WTC11 (cell line): ENCODE data around the gene GTF2A1L.

Source experiments
- CREB1 ChIP-seq: sonication (generic); formaldehyde crosslinking; IDR thresholded peaks from 2 replicates; pipeline ENCODE4 v1.8.0; 2023; ENCODE audit warnings: mild to moderate bottlenecking, missing genetic modification reagents
- CTCF ChIP-seq: fragments of 200-600 bp; IDR thresholded peaks from 2 replicates; pipeline ENCODE4 v1.8.0; 2022; ENCODE audit warnings: antibody characterized with exemption
- E2F5 ChIP-seq: sonication (generic); formaldehyde crosslinking; IDR thresholded peaks from 2 replicates; pipeline ENCODE4 v1.8.1; 2022; ENCODE audit warnings: mild to moderate bottlenecking, moderate library complexity, missing genetic modification reagents
- ELF4 ChIP-seq: sonication (generic); formaldehyde crosslinking; IDR thresholded peaks from 2 replicates; pipeline ENCODE4 v1.8.1; 2022; ENCODE audit warnings: low read depth, mild to moderate bottlenecking, moderate library complexity, missing genetic modification reagents
- IRF1 ChIP-seq: sonication (generic); formaldehyde crosslinking; IDR thresholded peaks from 2 replicates; pipeline ENCODE4 v1.8.0; 2023; ENCODE audit warnings: missing genetic modification reagents
- MAX ChIP-seq: sonication (generic); formaldehyde crosslinking; IDR thresholded peaks from 2 replicates; pipeline ENCODE4 v1.8.0; 2022; ENCODE audit warnings: mild to moderate bottlenecking, missing genetic modification reagents
- NFYB ChIP-seq: sonication (generic); formaldehyde crosslinking; conservative IDR thresholded peaks from 2 replicates; pipeline ENCODE4 v1.8.0; 2022; ENCODE audit warnings: low read depth, missing genetic modification reagents
- NR3C1 ChIP-seq: sonication (generic); formaldehyde crosslinking; conservative IDR thresholded peaks from 2 replicates; pipeline ENCODE4 v1.8.1; 2023; ENCODE audit warnings: low read depth, mild to moderate bottlenecking, missing genetic modification reagents
- SP1 ChIP-seq: sonication (generic); formaldehyde crosslinking; conservative IDR thresholded peaks from 2 replicates; pipeline ENCODE4 v1.8.1; 2022; ENCODE audit warnings: missing genetic modification reagents
- ZNF138 ChIP-seq: sonication (generic); formaldehyde crosslinking; conservative IDR thresholded peaks from 2 replicates; pipeline ENCODE4 v1.8.1; 2022; ENCODE audit warnings: mild to moderate bottlenecking, moderate library complexity, missing genetic modification reagents
- ZNF317 ChIP-seq: sonication (generic); formaldehyde crosslinking; IDR thresholded peaks from 2 replicates; pipeline ENCODE4 v1.8.1; 2023; ENCODE audit warnings: low read depth, mild to moderate bottlenecking, moderate library complexity, missing genetic modification reagents, borderline replicate concordance

GRCh38 chr2:48723129-48723528 lies 105.5 kb downstream of the GTF2A1L start:
- no peak for TF ChIP-seq CTCF
- no peak for TF ChIP-seq ELF4
- TF ChIP-seq E2F5 (CRISPR knock-in tag): no peak
- TF ChIP-seq IRF1 (CRISPR knock-in tag): no peak
- TF ChIP-seq SP1 (CRISPR knock-in tag): no peak
- no peak for TF ChIP-seq CREB1 (CRISPR knock-in tag)
- TF ChIP-seq MAX (CRISPR knock-in tag): no peak
- no peak for TF ChIP-seq ZNF317 (CRISPR knock-in tag)
- no peak for TF ChIP-seq ZNF138 (CRISPR knock-in tag)
- TF ChIP-seq NR3C1 (CRISPR knock-in tag): no peak
- TF ChIP-seq NFYB (CRISPR knock-in tag): no peak
